MV-4-11 (cell line): Measurements from ENCODE around the gene DCUN1D5.
A peak's percentile ranks its signal among the peaks of the same experiment; 100 is the strongest.

ENCODE experiments used
- DNase-seq: peaks from one replicate; lab custom pipeline; 2025; lab: John Stamatoyannopoulos, UW

The DCUN1D5 gene

GRCh38 chr11:103055221-103055890, 36.6 kb downstream of the DCUN1D5 start:
- DNase-seq, result peak; percentile 7

DNA sequence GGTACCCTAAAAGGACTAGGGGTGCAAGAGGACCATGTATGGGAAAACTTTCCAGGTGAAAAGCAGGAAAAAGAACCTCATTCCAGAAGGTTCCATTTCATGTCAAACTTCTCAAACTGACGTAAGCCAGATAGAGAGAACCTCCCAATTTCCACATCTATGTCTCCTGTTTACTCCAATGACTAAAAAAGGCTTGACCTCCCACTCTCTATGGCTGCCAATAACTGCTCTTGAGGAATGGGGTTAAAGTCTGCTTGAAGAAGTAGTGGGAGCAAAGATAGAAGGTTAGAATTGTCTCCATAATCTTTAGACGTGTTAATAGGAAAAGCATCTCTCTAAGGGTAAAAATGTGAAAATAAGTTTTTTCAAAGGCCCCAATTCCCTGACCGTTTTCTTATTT, 38.0 kb downstream of the DCUN1D5 start:
- no peak for DNase-seq

- no peak for DNase-seq
Measured at GRCh38 chr11:103051981-103052380, 40.0 kb downstream of the DCUN1D5 start.

DNA sequence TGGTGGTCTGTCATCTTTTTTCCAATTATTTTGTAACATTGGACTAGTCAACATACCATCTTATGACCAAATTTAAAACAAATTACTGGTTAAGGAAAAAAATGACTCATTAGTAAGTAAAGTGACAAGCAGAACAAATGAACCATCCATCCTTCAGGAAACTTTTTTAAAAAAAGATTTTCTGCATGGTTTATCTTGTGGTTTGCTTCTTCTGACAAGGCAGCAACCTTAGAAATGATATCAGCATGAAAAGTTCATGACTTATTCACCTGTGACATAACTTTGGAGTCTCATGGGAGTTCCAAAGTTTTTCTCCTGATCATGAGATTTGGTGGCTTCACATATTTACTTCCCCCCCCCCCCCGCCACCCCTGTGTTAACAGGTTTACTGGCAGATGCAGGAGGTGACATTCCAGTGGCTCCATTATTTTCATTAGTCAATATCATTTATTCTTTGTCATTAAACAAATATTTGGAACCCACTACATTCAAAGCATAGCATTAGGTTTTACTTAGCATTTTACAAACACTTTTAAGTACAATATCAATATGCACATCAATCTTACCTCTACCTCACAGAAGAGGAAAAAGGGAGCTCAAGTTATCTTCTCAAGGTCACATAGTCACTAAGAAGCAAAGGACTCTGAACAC, 40.7 kb downstream of the DCUN1D5 start:
- DNase-seq, result no peak

DNA sequence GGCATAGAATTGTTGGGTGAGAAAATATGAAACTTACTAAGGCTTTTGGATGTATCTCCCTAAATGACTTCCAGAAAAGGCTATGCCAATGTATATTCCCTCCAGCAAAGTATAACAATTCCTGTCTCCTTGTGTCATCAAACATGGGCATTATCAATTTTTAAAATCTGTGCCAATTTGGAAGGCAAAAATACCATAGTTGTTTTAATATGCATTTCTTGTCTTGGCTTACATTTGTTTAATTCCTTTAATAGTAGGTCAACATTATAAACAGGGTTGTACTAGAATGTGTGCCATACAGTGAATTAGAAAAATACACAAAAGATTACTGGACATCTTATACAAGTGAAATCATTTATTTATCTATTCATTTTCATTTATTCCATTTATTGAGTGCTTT, 41.6 kb downstream of the DCUN1D5 start:
- DNase-seq, result no peak

DNA sequence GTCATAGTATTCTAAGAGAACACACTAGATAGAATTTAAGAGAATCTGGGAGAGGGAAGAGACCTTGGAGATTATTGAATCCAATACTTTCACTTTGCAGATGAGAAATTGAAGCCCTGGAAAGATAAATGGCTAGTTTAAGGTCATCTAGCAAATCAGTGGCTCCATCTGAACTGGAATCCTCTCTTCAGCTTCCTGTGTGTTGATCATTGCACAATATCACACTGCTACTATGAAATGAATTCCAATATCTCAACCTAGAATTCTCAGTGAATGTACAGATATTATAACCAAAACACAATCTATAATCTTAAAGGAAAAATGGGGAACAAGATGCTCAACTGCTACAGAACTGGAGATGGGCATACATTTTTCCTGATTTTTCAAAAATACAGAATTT, 44.1 kb downstream of the DCUN1D5 start:
- DNase-seq, result no peak

DNA sequence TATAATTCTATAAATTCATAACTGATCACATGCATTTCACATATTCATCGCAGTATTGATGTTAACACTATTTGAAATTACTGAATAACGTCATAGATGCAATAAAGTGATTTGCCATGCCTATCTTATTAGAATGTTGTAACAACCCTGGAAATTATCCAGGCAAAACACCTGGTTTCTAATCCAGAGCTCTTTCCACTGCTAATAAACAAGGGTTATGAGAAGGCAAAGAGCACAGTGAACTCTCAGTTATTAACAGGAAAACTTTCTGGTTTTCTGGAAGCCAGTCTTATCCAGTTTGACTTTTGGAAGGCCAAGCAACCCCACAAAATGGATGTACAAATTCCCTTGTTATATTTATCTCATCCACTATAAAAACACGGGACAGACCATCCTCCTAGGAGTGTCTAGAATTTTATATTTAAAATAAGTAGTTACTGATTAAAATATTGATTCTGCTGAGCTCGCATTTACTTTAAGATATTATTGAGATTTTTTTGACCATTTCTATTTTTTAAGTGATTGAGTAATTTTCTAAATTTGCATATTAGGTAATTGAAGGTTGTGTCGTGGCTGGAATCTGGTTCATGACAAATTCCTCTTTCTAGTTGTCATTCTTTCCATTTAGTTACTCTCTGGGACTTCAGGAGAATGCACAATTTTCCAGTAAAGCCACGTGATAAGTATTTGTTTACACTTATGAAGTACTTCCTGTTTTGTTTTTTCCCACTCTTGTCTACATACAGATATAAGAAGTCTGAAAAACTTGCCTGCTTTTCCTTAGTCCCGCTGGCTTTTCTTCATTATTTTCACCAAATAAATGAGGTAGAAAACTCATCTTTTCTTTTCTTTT, 47.9 kb downstream of the DCUN1D5 start:
- DNase-seq, result no peak

GRCh38 chr11:103042161-103042560, 49.8 kb downstream of the DCUN1D5 start:
- no peak for DNase-seq

- DNase-seq, result peak; percentile 91
Measured at GRCh38 chr11:103035791-103036434, 56.0 kb downstream of the DCUN1D5 start.

DNA sequence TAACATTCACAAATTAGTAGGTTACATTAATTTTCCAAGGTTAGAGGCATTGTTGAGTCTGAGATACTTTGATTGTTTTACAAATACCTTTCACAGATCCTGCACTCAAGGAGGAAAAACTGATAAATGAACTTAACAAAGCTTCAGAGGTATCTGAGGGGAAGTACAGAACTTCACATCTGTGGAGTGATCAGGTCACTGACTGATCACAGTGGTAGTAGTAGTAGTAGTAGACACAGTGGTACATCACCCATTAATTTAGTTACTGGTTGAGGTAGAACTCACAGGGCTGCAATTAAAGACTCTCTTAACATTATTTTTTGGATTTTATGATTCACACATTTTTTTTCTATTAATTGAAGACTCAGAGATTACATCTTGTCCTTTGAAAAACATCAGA, 56.7 kb downstream of the DCUN1D5 start:
- no peak for DNase-seq

DNA sequence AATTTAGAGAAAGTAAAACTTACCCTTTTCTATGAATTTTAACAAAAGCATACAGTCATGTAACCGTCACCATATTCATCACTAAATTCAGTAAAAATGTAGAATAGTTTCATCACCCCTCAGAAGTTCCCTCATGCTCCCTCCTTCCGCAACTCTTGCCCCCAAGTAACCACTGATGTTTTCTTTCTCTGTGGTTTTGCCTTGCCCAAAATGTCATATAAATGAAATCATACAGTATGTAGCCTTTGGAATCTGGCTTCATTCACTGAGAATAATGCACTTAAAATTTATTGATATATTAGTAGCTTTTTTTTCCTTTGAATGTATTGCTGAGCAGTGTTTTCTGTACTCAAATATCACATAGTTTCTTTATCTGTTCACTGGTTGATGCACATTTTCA, 60.1 kb downstream of the DCUN1D5 start:
- peak; percentile 34 for DNase-seq

- no peak for DNase-seq
Measured at GRCh38 chr11:103029401-103029800, 62.6 kb downstream of the DCUN1D5 start.

GRCh38 chr11:103028304-103029020, 63.5 kb downstream of the DCUN1D5 start:
- peak; percentile 15 for DNase-seq

- DNase-seq, result no peak
Measured at GRCh38 chr11:103024086-103024485, 67.9 kb downstream of the DCUN1D5 start.

DNA sequence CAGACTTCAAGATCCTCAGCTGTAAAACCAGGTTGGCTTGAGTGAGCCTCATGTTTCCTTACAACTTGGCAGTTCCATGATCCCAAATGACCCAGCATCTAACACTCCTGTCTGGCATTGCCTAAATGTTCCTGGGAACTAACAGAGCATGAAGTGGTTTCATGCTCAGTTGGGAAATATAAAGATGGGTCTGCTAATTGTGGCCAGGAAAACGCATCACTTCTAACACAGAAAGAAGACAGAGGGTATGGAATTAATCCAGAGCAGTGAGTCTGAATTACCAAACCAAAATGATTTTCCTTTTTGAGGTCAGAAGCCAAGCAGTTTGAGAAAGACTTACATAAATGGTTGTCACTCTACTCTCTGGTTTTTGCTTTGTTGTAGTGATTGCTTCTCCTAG, 75.9 kb downstream of the DCUN1D5 start:
- no peak for DNase-seq

DNA sequence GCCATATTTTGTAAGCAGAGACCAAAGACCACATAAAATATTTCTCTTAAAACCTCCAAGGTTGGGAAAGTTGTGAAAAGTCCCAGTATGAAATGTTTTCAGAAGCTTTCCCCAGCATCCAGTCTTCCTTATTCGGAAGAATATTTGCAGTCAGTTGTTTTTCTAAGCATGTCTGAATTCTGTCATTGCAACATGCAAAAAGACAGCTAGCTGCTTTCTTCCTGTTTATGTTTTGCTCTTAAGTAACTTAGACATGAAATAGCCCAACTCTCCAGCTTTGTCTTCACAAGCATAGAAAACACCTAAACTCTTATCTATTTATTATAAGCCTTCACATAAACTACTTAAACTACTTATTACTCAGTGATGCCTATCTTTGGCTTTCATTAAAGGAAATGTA, 78.5 kb downstream of the DCUN1D5 start:
- DNase-seq, result no peak
